ENCODE measurements around the gene SLC8A3. TPM values are rescaled to one million over a fixed set of nuclear protein-coding genes. Genes with fewer than 3 reads are reported as not detected.

SLC8A3 gene
- polyA plus RNA-seq, 1 donor: 0.42 TPM

DNA sequence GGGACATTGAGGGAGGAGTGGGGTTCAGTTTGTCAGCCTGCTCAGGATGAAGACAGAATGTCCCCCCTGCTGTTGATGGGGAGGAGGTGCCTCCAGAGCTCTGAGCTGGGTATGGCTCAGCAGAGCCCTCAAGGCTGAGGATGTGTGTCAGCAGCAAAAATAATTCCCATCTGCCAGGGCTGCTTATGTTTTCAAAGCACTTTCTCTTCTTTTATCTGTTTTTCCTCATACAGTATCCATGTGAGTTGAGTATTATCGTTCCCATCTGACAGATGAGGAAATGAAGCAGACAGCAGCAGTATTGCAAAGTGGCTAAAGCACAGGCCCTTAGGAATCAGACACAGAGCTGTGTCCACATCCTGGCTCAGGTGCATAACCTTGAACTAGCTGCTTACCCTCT, 94.1 kb downstream of the SLC8A3 start:
- no peaks in the 10 kb centered on the region for H3K4me1 ChIP-seq (ENCODE audit: control insufficient read depth, insufficient read depth, low read length)
- DNase-seq: no peak
- WGBS (ENCODE audit: insufficient coverage, low lambda C conversion rate): no CpG with 5 or more reads among the region's 1 CpG
- no peaks in the 10 kb centered on the region for H3K9me3 ChIP-seq (ENCODE audit: control insufficient read depth, low read depth, low read length)
- H3K4me3 ChIP-seq (ENCODE audit: low read length): no peak overlapping the region
- no peak overlapping the region for H3K27ac ChIP-seq (ENCODE audit: low read length)
- H3K36me3 ChIP-seq (ENCODE audit: control insufficient read depth, insufficient read depth, low read length): no peaks in the 10 kb centered on the region
- peaks cover 42% of the 10 kb centered on the region for H3K27me3 ChIP-seq (ENCODE audit: control insufficient read depth, insufficient read depth, low read length)

DNA sequence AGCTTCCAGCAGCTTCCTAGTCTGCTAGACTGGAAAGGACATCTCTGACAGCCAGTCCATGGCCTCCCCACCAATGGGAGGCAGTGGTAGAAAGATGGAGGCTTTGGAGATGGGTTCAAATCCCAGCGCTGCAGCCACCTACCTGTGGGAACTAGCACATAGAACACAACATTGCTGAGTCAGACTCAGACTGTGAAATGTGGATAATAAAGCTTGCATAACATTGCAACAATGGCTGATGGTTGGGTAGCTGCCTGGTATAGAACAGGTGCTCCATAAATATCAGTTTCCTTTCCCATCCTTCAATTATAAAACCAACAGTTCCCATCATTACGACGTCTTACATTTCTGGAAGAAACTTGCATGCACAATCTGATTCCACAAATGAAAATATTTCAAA, 94.6 kb downstream of the SLC8A3 start:
- no peak overlapping the region for H3K4me3 ChIP-seq (ENCODE audit: low read length)
- no CpG with 5 or more reads among the region's 3 CpGs for WGBS (ENCODE audit: insufficient coverage, low lambda C conversion rate)
- peaks cover 46% of the 10 kb centered on the region for H3K27me3 ChIP-seq (ENCODE audit: control insufficient read depth, insufficient read depth, low read length)
- H3K27ac ChIP-seq (ENCODE audit: low read length): no peak overlapping the region
- no peak for DNase-seq
- H3K36me3 ChIP-seq (ENCODE audit: control insufficient read depth, insufficient read depth, low read length): no peaks in the 10 kb centered on the region
- no peaks in the 10 kb centered on the region for H3K4me1 ChIP-seq (ENCODE audit: control insufficient read depth, insufficient read depth, low read length)
- no peaks in the 10 kb centered on the region for H3K9me3 ChIP-seq (ENCODE audit: control insufficient read depth, low read depth, low read length)

GRCh38 chr14:70093156-70093555, 95.6 kb downstream of the SLC8A3 start:
- H3K27ac ChIP-seq (ENCODE audit: low read length): no peak overlapping the region
- DNase-seq: no peak
- no CpG with 5 or more reads among the region's 2 CpGs for WGBS (ENCODE audit: insufficient coverage, low lambda C conversion rate)

GRCh38 chr14:70087380-70087697, 101.4 kb downstream of the SLC8A3 start:
- no peaks in the 10 kb centered on the region for H3K36me3 ChIP-seq (ENCODE audit: control insufficient read depth, insufficient read depth, low read length)
- H3K9me3 ChIP-seq (ENCODE audit: control insufficient read depth, low read depth, low read length): no peaks in the 10 kb centered on the region
- WGBS (ENCODE audit: insufficient coverage, low lambda C conversion rate): no CpG with 5 or more reads among the region's 2 CpGs
- no peak overlapping the region for H3K27ac ChIP-seq (ENCODE audit: low read length)
- H3K4me1 ChIP-seq (ENCODE audit: control insufficient read depth, insufficient read depth, low read length): no peaks in the 10 kb centered on the region
- peaks cover 19% of the 10 kb centered on the region for H3K27me3 ChIP-seq (ENCODE audit: control insufficient read depth, insufficient read depth, low read length)
- no peak for DNase-seq
- no peak overlapping the region for H3K4me3 ChIP-seq (ENCODE audit: low read length)

More at GRCh38 chr14:70093156-70093555, 95.6 kb downstream of the SLC8A3 start:
- Histone ChIP-seq H3K4me1 (ENCODE audit: control insufficient read depth, insufficient read depth, low read length) (no peaks in the 10 kb centered on the region), H3K27me3 (ENCODE audit: control insufficient read depth, insufficient read depth, low read length) (peaks cover 42% of the 10 kb centered on the region), H3K36me3 (ENCODE audit: control insufficient read depth, insufficient read depth, low read length) (no peaks in the 10 kb centered on the region), H3K9me3 (ENCODE audit: control insufficient read depth, low read depth, low read length) (no peaks in the 10 kb centered on the region), H3K4me3 (ENCODE audit: low read length) (no peak overlapping the region)

DNA sequence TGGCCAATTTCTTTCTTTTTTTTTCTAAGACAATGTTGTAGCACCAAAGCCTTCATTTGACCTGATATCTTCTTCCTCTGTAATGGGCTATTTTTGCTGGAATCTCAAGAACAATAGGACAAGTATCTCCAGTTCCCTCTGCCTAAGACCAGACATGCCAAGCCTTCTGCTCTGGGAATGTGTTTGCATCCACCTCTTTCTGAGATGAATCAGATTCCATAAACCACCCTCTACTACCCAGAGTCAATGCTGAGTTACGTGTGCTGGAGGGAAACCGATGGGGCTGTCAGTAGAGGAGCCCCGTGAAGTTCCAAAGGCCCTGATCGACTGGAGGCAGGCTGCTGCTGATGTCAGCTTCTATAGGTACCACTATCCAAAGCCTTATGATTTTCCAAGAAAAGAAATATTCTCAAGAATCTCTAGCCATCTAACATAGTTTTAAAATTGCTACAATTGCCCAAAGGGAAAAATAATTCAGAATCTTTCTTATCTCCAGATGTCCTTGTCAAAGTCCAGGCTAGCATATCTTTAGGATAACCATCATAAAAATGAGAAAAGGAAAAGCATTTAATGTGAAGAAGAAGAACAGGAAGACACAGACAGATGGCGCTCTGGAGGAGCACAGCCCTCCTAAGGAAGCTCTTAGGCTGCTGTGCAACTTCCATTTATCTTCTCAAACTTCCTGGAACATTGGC, 101.9 kb downstream of the SLC8A3 start:
- peak; percentile 44 to 47 for DNase-seq
- no peak overlapping the region for H3K27ac ChIP-seq (ENCODE audit: low read length)
- no CpG with 5 or more reads among the region's 5 CpGs for WGBS (ENCODE audit: insufficient coverage, low lambda C conversion rate)
- H3K4me1 ChIP-seq (ENCODE audit: control insufficient read depth, insufficient read depth, low read length): no peaks in the 10 kb centered on the region
- H3K9me3 ChIP-seq (ENCODE audit: control insufficient read depth, low read depth, low read length): no peaks in the 10 kb centered on the region
- no peaks in the 10 kb centered on the region for H3K36me3 ChIP-seq (ENCODE audit: control insufficient read depth, insufficient read depth, low read length)
- peaks cover 22% of the 10 kb centered on the region for H3K27me3 ChIP-seq (ENCODE audit: control insufficient read depth, insufficient read depth, low read length)
- no peak overlapping the region for H3K4me3 ChIP-seq (ENCODE audit: low read length)

- H3K27ac ChIP-seq (ENCODE audit: low read length): no peak overlapping the region
- WGBS (ENCODE audit: insufficient coverage, low lambda C conversion rate): no CpG with 5 or more reads among the region's 2 CpGs
- H3K36me3 ChIP-seq (ENCODE audit: control insufficient read depth, insufficient read depth, low read length): no peaks in the 10 kb centered on the region
- no peak for DNase-seq
- H3K4me3 ChIP-seq (ENCODE audit: low read length): no peak overlapping the region
- peaks cover 22% of the 10 kb centered on the region for H3K27me3 ChIP-seq (ENCODE audit: control insufficient read depth, insufficient read depth, low read length)
- no peaks in the 10 kb centered on the region for H3K9me3 ChIP-seq (ENCODE audit: control insufficient read depth, low read depth, low read length)
- H3K4me1 ChIP-seq (ENCODE audit: control insufficient read depth, insufficient read depth, low read length): no peaks in the 10 kb centered on the region
These were observed 104.5 kb downstream of the SLC8A3 start for GRCh38 chr14:70084226-70084625.

- no peak for DNase-seq
- Histone ChIP-seq H3K4me3 (ENCODE audit: low read length) (no peak overlapping the region), H3K27ac (ENCODE audit: low read length) (no peak overlapping the region), H3K4me1 (ENCODE audit: control insufficient read depth, insufficient read depth, low read length) (no peaks in the 10 kb centered on the region), H3K9me3 (ENCODE audit: control insufficient read depth, low read depth, low read length) (no peaks in the 10 kb centered on the region), H3K36me3 (ENCODE audit: control insufficient read depth, insufficient read depth, low read length) (no peaks in the 10 kb centered on the region), H3K27me3 (ENCODE audit: control insufficient read depth, insufficient read depth, low read length) (peaks cover 18% of the 10 kb centered on the region)
- WGBS (ENCODE audit: insufficient coverage, low lambda C conversion rate): 83% methylated on average over 1 of the region's 2 CpGs
These were observed 106.4 kb downstream of the SLC8A3 start for GRCh38 chr14:70082394-70082793.

DNA sequence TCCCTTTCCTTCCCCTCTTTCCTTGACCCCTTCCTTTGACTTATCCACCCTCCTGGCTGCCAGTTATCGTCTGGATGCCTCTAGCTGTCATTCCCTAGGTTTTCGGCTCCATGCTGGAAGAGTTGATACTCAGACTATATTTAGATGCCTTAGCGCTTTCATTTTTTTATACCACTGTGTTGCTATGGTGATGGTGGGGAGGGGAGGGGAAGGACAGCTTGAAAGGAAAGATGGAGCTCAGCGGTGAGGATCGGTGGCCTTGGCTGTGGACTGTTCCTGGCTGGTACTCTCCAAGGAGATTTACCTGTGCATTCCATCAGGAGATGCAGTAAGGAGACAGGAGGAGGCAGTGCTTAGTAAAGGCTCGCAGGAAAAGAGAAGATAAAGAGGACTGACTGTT, 108.7 kb downstream of the SLC8A3 start:
- Histone ChIP-seq H3K4me1 (ENCODE audit: control insufficient read depth, insufficient read depth, low read length) (no peaks in the 10 kb centered on the region), H3K4me3 (ENCODE audit: low read length) (no peak overlapping the region), H3K36me3 (ENCODE audit: control insufficient read depth, insufficient read depth, low read length) (no peaks in the 10 kb centered on the region), H3K27ac (ENCODE audit: low read length) (no peak overlapping the region), H3K27me3 (ENCODE audit: control insufficient read depth, insufficient read depth, low read length) (peaks cover 19% of the 10 kb centered on the region), H3K9me3 (ENCODE audit: control insufficient read depth, low read depth, low read length) (no peaks in the 10 kb centered on the region)
- no peak for DNase-seq
- WGBS (ENCODE audit: insufficient coverage, low lambda C conversion rate): 80% methylated on average over 2 of the region's 6 CpGs

DNA sequence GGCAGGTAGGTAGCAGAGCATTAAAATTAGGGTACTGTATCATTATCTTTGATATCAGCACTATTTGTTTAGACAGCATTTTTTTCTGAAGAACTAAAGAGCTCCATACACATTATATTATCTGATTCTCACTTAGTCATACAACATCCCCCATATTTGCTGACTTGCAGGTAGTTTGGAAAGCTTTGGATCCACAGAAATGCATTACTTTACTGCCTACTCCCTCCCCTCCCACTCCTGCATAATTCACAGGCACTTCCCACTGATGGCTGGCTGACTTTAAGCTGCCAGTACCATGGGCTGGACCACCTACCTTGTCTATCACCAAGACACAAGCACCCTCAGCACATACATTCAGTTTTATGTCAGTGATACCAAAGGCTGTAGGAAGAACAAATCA, 110.4 kb downstream of the SLC8A3 start:
- H3K9me3 ChIP-seq (ENCODE audit: control insufficient read depth, low read depth, low read length): no peaks in the 10 kb centered on the region
- H3K36me3 ChIP-seq (ENCODE audit: control insufficient read depth, insufficient read depth, low read length): no peaks in the 10 kb centered on the region
- peaks cover 19% of the 10 kb centered on the region for H3K27me3 ChIP-seq (ENCODE audit: control insufficient read depth, insufficient read depth, low read length)
- DNase-seq: no peak
- no peak overlapping the region for H3K4me3 ChIP-seq (ENCODE audit: low read length)
- H3K27ac ChIP-seq (ENCODE audit: low read length): no peak overlapping the region
- H3K4me1 ChIP-seq (ENCODE audit: control insufficient read depth, insufficient read depth, low read length): no peaks in the 10 kb centered on the region

GRCh38 chr14:70077720-70078119, 111.0 kb downstream of the SLC8A3 start:
- DNase-seq: no peak
- H3K27ac ChIP-seq (ENCODE audit: low read length): no peak overlapping the region
- WGBS (ENCODE audit: insufficient coverage, low lambda C conversion rate): no CpG with 5 or more reads among the region's 2 CpGs
- H3K4me1 ChIP-seq (ENCODE audit: control insufficient read depth, insufficient read depth, low read length): no peaks in the 10 kb centered on the region
- H3K36me3 ChIP-seq (ENCODE audit: control insufficient read depth, insufficient read depth, low read length): no peaks in the 10 kb centered on the region
- H3K27me3 ChIP-seq (ENCODE audit: control insufficient read depth, insufficient read depth, low read length): peaks cover 19% of the 10 kb centered on the region
- no peak overlapping the region for H3K4me3 ChIP-seq (ENCODE audit: low read length)
- H3K9me3 ChIP-seq (ENCODE audit: control insufficient read depth, low read depth, low read length): no peaks in the 10 kb centered on the region

GRCh38 chr14:70077005-70077404, 111.7 kb downstream of the SLC8A3 start:
- H3K4me3 ChIP-seq (ENCODE audit: low read length): no peak overlapping the region
- H3K27ac ChIP-seq (ENCODE audit: low read length): no peak overlapping the region
- no CpG with 5 or more reads among the region's 3 CpGs for WGBS (ENCODE audit: insufficient coverage, low lambda C conversion rate)
- no peaks in the 10 kb centered on the region for H3K9me3 ChIP-seq (ENCODE audit: control insufficient read depth, low read depth, low read length)
- H3K4me1 ChIP-seq (ENCODE audit: control insufficient read depth, insufficient read depth, low read length): no peaks in the 10 kb centered on the region
- DNase-seq: no peak
- H3K36me3 ChIP-seq (ENCODE audit: control insufficient read depth, insufficient read depth, low read length): no peaks in the 10 kb centered on the region
- H3K27me3 ChIP-seq (ENCODE audit: control insufficient read depth, insufficient read depth, low read length): peaks cover 14% of the 10 kb centered on the region

Data from large intestine (tissue), 3 donors.